GM21619 (cell line): ENCODE measurements around the gene SLC25A33.
A peak's percentile ranks its signal among the peaks of the same experiment; 100 is the strongest.
"Not testable (repeated sequence)": the region's sequence is repeated elsewhere in the genome, so short reads cannot be mapped to it uniquely, and the experiment has no call there.

Source experiments
- ATAC-seq: cut with Tn5 transposase; IDR thresholded peaks from one replicate; pipeline ENCODE4 v1.9.1; 2021; ENCODE audit not compliant: unreplicated experiment

Gene SLC25A33

DNA sequence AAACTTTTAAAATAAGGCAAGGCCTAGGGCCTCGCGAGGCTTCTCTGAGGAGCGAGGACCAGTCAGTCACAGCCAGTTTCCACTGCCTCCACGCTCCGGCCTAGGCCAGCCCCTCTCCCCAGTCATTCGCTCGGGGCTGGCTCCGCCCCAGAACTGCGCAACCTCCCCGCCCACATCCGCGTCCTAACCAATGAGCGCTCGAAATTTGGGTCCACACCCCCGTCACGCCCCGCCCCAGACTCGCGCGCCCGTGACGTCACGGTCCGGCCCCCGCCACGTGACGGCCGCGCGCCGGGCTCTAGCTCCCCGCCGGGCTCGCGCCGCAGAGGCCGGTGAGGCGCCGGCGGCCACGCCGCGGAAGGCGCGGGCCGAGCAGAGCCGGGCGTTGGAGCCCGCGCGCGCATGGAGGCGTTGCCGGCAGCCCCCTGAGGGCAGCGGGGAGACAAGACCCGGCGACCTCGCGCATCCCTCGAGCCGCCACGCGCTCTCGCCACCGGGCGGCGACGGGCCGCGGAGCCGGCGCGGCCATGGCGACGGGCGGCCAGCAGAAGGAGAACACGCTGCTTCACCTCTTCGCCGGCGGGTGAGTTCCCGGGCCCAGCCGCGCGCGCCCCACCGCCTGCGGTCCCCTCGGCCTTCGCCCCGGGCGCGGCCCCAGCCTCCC, at the start of gene SLC25A33:
SLC25A33 (plus strand) TSS at position 301 of the 664 bp plus-strand sequence; CDS start at position 528, 227 bp downstream.
- peak; percentile 91 for ATAC-seq

- no peak for ATAC-seq
Measured at GRCh38 chr1:9490605-9491339, 48.5 kb upstream of the SLC25A33 start.

GRCh38 chr1:9493326-9493725, 45.9 kb upstream of the SLC25A33 start:
- ATAC-seq: no peak

- ATAC-seq: no peak
Measured at GRCh38 chr1:9494936-9495758, 44.1 kb upstream of the SLC25A33 start.

- ATAC-seq: no peak
Measured at GRCh38 chr1:9495854-9496374, 43.4 kb upstream of the SLC25A33 start.

- ATAC-seq: no peak
Measured at GRCh38 chr1:9500756-9501754, 38.2 kb upstream of the SLC25A33 start.

DNA sequence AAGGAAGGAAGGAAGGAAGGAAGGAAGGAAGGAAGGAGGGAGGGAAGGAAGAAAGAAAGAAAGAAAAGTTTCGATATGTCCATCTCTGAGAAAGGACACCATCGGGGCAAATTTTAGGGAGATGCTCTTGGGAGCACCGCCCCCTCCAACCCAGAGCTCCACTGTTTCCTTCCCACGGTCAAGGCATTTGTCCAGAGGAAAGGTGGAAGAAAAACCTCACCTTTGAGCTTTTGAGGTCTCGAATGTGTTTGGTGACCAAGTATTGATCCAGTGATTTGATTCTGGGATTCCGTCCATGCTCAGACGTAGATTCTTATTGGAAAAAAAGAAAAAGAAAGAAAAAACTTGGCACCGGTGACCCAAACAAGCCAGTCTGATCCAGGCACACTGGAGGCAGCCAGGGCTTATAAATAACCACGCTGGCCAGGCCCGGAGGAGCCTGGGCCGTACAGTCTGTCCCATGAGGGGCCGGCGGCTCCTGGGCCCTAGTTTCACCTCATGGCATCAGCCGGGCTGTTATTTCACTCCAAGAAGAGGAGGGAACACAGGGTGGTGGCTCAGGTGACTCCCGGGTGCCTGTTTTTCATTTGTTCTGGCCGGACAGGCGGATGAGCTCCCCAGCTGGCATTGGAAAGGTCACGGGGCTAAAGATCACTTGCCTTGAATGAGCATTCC, 36.1 kb upstream of the SLC25A33 start:
- no peak for ATAC-seq

GRCh38 chr1:9505143-9505542, 34.1 kb upstream of the SLC25A33 start:
- no peak for ATAC-seq

DNA sequence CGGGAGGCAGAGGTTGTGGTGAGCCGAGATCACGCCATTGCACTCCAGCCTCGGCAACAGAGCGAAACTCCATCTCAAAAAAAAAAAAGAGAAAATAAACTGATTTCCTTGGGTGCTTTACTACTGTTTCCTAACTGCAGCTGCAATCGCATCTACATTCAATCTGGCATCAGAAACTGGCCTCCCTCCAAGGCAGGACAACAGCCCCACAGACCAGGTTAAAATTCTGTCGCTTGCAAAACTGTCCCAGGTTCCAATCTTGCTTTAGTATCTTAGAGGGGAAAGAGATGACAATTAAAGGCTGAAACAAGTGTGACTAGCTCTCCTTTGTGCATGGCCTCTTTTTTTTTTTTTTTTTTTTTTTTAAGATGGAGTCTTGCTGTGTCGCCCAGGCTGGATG, 32.4 kb upstream of the SLC25A33 start:
- no peak for ATAC-seq

DNA sequence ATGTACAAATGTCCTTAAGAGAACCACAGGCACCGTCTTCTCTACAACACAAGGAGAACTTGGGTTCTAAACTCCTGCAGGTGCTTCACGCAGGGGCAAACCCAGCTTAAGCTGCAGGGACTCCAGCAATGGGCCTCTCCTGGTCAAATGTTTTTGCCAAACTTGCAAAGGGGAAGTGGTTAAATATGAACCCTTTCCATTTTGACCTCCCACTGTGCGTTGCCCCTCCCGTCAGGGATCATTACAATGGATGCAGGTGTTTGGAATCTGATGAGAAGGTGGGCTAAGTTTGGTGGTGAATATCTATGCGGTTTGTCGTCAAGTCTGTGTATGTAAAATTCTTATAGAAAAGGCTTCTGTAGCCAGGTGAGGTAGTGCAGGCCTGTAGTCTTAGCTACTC, 29.1 kb upstream of the SLC25A33 start:
- no peak for ATAC-seq

GRCh38 chr1:9515550-9515949, 23.7 kb upstream of the SLC25A33 start:
- ATAC-seq: not testable (repeated sequence)

DNA sequence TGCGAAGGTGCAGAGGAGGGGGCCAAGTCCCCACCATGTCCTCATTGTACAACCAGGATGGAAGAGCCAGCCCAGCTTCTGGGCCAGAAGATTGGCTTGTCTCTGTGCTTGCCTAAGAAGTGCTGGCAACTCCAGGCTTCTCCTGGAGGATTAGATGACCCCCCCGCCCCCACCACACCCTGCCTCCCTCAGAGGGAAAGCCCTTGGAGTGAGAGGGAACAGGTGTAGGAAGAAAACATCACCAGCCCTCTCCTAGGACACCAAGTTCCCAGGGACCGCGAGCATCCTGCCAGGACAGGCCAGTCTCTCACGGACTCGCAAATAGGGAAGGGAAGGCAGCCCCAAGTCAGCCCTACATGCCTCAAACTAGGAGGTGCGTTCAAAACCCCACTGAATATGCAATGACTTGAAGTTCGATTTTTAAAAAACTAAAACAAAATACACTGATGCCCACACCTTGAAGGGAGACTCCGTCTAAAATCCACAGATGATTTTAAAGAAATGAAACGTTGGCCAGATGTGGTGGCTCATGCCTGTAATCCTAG, 20.7 kb upstream of the SLC25A33 start:
- ATAC-seq: no peak

DNA sequence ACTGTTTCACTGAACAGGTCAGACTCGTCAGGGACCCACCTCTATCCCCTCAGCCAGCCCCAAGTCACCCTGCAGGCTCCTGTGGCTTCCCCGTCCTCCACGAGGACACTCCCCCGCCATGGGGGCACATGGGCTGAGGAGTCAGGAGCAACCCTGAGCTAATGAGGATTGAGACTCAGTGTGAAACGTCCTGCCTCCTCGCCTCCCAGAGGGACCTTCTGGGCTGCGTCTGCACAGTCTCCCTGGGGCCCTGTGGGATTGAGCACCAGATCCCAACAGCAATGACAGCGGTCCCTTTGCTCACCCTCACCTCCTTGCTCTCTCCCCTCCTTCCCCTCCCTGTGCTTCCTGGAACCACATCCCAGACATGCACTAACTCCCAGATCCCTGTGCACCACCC, 18.9 kb upstream of the SLC25A33 start:
- no peak for ATAC-seq

DNA sequence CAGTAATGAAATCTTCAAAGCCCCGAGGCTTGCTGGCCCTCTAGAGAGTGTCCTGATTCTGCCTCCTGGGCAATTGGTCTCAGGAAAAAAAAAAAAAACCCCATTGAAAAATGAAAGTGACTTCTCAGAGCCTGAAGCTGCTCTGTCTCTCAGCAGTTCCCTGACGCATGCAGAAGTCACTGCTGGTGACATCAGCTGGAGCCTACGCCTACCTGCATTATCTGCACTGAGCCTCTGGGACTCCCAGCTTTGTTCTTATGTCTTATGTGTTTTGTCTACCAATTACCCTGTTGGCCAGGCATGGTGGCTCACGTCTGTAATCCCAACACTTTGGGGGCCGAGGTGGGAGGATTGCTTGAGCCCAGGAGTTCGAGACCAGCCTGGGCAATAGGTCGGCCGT, 10.1 kb upstream of the SLC25A33 start:
- no peak for ATAC-seq

DNA sequence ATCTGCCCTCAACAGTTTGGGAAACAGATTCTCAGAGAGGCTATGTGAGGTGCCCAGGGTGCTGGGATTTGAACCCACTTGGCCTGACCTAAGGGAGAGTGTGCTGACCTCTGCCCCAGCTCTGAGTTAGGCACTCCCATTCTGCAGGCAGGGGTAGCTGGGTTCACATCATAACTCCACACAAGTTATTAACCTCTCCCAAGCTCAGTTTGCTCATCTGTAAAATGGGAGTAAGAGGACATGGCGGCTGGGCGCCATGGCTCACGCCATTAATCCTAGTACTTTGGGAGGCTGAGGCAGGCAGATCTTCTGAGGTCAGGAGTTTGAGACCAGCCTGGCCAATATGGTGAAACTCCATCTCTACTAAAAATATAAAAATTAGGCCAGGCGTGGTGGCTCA, 8.9 kb upstream of the SLC25A33 start:
- no peak for ATAC-seq

GRCh38 chr1:9534953-9535352, 4.3 kb upstream of the SLC25A33 start:
- ATAC-seq: no peak

DNA sequence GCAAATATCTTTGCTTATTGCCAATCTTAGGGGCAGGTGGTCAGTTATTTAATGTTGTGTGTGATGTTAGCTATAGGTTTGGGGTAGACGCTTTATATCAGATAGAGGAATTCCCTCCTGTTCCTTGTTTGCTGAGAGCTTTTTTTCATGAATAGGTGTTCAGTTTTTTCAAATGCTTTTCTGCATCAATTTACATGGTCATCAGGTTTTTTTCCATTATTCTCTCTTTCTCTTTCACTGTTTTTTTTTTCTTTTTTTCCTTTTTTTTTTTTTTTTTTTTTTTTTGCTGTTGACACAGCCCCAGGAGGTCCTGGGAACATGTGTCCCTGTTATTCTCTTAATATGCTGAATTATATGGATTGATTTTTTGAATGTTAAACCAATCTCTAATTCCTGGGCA, 3.0 kb upstream of the SLC25A33 start:
- ATAC-seq: no peak

DNA sequence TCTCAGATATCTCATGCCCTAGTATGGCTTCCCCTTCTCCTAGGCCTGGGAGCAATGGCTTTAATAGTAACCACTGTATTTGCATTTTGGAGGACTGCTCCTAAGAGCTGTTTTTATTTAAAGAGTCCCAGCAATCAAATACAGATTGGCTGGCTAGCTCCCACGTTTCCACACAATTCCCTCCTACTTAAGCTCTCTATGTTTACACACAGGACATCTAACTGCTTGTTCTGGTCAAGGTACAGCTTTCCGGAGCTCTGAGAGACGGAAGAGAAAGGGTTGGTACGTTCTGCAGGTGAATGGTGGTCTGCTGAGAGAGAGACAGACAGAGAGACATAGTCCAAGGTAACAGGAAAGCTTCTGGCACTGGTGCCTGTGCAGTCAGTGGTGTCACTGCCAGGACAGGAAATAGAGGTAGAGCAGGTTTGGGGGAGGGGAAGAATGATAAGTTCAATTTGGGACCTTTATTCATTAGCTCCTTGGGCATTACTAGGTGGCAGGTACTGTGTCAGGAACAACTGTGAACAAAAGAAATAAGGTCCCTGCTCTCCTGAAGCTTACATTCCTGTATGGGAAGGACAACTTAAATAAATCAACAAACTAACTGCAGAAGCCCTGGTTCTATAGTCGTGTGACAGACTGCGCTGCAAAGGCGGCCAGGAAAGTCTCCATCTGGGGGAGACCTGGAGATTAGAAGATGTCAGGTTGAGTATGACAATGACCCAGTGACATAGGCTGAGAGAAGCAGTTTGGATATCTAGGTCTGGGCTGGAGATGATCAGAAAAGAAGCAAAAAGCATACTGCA, 1.2 kb upstream of the SLC25A33 start:
- no peak for ATAC-seq
